H1 (cell line): ENCODE data around the gene NDUFB3. TPM values are rescaled to one million over a fixed set of nuclear protein-coding genes. Genes with fewer than 3 reads are reported as not detected.

Experiments used
- GTF2F1 ChIP-seq: IDR thresholded peaks from 2 replicates; pipeline ENCODE4 v1.6.1; 2012; ENCODE audit warnings: low read depth, low read length, improper control_type of control experiment, borderline replicate concordance
- HDAC2 ChIP-seq, 2 experiments: fragments of 300-600 bp in 1 of 2; sonication (generic) in 1 of 2; IDR thresholded peaks; 2 replicates each; pipeline ENCODE4 v1.6.1; 2011 to 2012; ENCODE audit warnings: low read depth in 2 of 2, low read length in 2 of 2, mild to moderate bottlenecking in 2 of 2, moderate library complexity in 2 of 2, borderline replicate concordance in 1 of 2, inconsistent platforms in 1 of 2
- KDM1A ChIP-seq: fragments of 200-600, 300-600 bp; sonication (generic); IDR thresholded peaks from 2 replicates; pipeline ENCODE4 v1.7.1; 2016; ENCODE audit warnings: mild to moderate bottlenecking, low read length, borderline replicate concordance
- RAD21 ChIP-seq, 2 experiments: IDR thresholded peaks in 1 of 2; conservative IDR thresholded peaks in 1 of 2; 2 replicates each; pipeline ENCODE4 v1.6.1; 2011; ENCODE audit warnings: low read depth in 2 of 2, low read length in 2 of 2, improper control_type of control experiment in 1 of 2, inconsistent platforms in 1 of 2, mild to moderate bottlenecking in 1 of 2, moderate library complexity in 1 of 2
- SAP30 ChIP-seq: fragments of 300-600 bp; sonication (generic); IDR thresholded peaks from 2 replicates; pipeline ENCODE4 v1.7.1; 2012; ENCODE audit warnings: low read length, moderate library complexity, mild to moderate bottlenecking, inconsistent platforms; ENCODE audit not compliant: insufficient read depth, insufficient replicate concordance
- SP4 ChIP-seq: IDR thresholded peaks from 2 replicates; pipeline ENCODE4 v1.6.1; 2012; ENCODE audit warnings: low read length, inconsistent platforms
- polyA plus RNA-seq, 7 experiments: library from polyadenylated mRNA; depleted of rRNA in 3 of 7; stranded (reverse) in 5 of 7; unstranded in 2 of 7; fragments of >200 nt in 5 of 7; fragments of 200-250 nt in 2 of 7; gene quantifications; 1 replicate in 5 of 7; 2 replicates in 1 of 7; 4 replicates in 1 of 7; pipeline versions ENCODE4 v1.2.1 to v1.2.3, GENCODE V29; 2011 to 2013; ENCODE audit warnings: missing spikeins in 2 of 7, mixed read lengths in 2 of 7
- total RNA-seq: library from RNA; stranded (reverse); fragmentation: NEBNext Ultra II Directional; extraction: Animal tissue kit (Norgen Biotek cat#: 25700); gene quantifications from 2 replicates; pipeline ENCODE4 v1.2.1, GENCODE V29; 2021
- TF ChIP-seq, protein P1 (sequence below): fragments of 300-600 bp; sonication (generic); IDR thresholded peaks from 2 replicates; pipeline ENCODE4 v1.7.1; 2012; ENCODE audit warnings: low read length, moderate library complexity, mild to moderate bottlenecking, inconsistent platforms; ENCODE audit not compliant: insufficient replicate concordance

NDUFB3 gene
- total and polyA plus RNA-seq, 2 of the 8 experiments (the other 6 are each of a cell fraction or from before 2014, with no cell fraction given): 38.2 to 55.3 TPM

DNA sequence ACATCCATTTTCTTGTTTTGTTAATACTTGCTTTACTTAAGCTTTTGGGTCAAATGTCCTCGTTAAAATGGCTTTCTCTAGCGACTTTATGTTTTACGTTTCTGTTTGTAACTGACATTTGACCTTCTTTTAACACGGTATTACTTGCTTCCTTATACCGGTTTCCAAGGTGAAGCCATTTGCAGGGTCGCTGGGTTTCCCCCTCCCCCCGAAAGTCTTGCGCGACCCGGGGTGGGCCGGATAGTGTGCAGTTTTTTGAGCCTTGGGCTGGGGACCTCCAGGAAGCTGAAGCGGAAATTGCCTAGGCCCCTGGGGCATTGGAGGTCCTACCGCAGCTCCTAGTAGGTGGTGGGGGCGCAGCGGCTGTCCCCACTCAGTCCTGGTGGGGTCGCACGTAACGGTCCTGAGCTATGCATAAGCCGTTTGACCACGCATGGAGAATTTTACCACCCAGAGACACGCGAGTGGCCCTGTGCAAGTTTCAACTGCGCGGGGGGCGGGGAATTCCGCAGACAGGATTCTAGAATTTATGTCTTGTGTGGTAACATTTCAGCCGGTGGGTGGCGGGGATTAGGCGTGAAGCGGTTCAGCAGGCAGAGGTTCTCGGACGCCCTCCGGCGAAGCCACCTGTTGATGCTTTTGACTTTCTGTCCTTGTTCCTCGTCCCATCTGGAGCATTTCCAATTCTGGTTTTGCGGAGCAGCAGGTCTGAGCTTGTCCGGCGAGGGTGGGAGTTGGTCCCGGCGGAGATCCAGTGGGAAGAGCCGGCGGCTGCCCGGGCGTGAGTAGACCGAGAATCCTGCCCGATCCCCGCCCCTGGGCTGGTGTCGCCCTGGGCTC is 46.5 kb downstream of the NDUFB3 start (continued):
- TF ChIP-seq, protein P1, sequence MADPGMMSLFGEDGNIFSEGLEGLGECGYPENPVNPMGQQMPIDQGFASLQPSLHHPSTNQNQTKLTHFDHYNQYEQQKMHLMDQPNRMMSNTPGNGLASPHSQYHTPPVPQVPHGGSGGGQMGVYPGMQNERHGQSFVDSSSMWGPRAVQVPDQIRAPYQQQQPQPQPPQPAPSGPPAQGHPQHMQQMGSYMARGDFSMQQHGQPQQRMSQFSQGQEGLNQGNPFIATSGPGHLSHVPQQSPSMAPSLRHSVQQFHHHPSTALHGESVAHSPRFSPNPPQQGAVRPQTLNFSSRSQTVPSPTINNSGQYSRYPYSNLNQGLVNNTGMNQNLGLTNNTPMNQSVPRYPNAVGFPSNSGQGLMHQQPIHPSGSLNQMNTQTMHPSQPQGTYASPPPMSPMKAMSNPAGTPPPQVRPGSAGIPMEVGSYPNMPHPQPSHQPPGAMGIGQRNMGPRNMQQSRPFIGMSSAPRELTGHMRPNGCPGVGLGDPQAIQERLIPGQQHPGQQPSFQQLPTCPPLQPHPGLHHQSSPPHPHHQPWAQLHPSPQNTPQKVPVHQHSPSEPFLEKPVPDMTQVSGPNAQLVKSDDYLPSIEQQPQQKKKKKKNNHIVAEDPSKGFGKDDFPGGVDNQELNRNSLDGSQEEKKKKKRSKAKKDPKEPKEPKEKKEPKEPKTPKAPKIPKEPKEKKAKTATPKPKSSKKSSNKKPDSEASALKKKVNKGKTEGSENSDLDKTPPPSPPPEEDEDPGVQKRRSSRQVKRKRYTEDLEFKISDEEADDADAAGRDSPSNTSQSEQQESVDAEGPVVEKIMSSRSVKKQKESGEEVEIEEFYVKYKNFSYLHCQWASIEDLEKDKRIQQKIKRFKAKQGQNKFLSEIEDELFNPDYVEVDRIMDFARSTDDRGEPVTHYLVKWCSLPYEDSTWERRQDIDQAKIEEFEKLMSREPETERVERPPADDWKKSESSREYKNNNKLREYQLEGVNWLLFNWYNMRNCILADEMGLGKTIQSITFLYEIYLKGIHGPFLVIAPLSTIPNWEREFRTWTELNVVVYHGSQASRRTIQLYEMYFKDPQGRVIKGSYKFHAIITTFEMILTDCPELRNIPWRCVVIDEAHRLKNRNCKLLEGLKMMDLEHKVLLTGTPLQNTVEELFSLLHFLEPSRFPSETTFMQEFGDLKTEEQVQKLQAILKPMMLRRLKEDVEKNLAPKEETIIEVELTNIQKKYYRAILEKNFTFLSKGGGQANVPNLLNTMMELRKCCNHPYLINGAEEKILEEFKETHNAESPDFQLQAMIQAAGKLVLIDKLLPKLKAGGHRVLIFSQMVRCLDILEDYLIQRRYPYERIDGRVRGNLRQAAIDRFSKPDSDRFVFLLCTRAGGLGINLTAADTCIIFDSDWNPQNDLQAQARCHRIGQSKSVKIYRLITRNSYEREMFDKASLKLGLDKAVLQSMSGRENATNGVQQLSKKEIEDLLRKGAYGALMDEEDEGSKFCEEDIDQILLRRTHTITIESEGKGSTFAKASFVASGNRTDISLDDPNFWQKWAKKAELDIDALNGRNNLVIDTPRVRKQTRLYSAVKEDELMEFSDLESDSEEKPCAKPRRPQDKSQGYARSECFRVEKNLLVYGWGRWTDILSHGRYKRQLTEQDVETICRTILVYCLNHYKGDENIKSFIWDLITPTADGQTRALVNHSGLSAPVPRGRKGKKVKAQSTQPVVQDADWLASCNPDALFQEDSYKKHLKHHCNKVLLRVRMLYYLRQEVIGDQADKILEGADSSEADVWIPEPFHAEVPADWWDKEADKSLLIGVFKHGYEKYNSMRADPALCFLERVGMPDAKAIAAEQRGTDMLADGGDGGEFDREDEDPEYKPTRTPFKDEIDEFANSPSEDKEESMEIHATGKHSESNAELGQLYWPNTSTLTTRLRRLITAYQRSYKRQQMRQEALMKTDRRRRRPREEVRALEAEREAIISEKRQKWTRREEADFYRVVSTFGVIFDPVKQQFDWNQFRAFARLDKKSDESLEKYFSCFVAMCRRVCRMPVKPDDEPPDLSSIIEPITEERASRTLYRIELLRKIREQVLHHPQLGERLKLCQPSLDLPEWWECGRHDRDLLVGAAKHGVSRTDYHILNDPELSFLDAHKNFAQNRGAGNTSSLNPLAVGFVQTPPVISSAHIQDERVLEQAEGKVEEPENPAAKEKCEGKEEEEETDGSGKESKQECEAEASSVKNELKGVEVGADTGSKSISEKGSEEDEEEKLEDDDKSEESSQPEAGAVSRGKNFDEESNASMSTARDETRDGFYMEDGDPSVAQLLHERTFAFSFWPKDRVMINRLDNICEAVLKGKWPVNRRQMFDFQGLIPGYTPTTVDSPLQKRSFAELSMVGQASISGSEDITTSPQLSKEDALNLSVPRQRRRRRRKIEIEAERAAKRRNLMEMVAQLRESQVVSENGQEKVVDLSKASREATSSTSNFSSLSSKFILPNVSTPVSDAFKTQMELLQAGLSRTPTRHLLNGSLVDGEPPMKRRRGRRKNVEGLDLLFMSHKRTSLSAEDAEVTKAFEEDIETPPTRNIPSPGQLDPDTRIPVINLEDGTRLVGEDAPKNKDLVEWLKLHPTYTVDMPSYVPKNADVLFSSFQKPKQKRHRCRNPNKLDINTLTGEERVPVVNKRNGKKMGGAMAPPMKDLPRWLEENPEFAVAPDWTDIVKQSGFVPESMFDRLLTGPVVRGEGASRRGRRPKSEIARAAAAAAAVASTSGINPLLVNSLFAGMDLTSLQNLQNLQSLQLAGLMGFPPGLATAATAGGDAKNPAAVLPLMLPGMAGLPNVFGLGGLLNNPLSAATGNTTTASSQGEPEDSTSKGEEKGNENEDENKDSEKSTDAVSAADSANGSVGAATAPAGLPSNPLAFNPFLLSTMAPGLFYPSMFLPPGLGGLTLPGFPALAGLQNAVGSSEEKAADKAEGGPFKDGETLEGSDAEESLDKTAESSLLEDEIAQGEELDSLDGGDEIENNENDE: no peak
- TF ChIP-seq HDAC2 (IDR thresholded peaks at IDR 0.05; ENCODE audit: borderline replicate concordance in 1 of 2, low read depth in 2 of 2, low read length in 2 of 2) (no peak), KDM1A (0 out of 2 replicates have a peak, but pooled peaks have one; percentile 21), SP4 (no peak), GTF2F1 (no peak), SAP30 (no peak), RAD21 (IDR thresholded peaks at IDR 0.05 in 1 of 2, conservative IDR thresholded peaks at IDR 0.05 in 1 of 2; ENCODE audit: low read depth in 2 of 2, low read length in 2 of 2) (peak; percentile 16 to 26; a peak in 2 of 4 replicates)
